GM19467 (cell line): ENCODE data around the gene LRP1.

Source experiments
- ATAC-seq: cut with Tn5 transposase; IDR thresholded peaks from one replicate; pipeline ENCODE4 v1.9.1; 2021; ENCODE audit warnings: mild to moderate bottlenecking, moderate library complexity; ENCODE audit not compliant: unreplicated experiment

The LRP1 gene

DNA sequence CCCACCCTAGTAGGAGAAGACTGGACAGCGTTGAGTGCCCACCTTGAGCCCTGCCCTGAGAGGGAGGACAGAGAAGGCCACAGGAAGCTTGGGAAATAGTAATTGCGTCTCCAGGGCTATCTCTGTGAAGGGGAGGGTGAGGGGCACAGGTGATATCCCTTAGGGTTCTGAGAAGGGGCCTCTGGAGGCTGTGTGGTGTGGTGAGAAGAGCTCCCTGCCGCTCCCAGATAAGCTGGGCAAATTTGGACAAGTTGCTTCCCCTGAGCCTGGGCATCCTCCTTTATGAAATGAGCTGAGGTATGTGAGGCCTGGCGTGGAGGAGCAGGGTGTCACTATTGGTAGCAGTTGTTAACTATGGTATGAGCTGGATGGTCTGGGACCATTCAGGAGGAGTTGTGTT is 42.6 kb downstream of the LRP1 start:
- ATAC-seq: no peak

DNA sequence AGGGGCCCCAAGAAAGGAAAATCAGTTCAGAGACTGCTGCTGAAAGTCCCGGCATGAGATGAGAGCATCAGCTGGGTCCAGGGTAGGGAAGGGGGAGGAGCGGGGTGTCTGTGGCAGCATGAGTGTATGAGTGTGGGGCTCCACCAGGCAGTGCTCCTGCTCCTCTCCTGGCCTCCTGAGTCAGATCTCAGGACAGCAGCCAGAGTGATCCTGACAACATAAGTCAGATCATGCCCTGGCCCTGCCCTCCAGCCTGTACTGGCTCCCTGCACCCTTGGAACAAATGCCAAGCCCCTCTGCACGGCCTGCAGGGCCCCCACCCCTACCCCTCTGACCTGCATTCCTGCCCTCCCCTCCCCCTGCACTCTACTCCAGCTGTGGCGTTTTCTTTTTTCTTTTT is 43.4 kb downstream of the LRP1 start:
- no peak for ATAC-seq

DNA sequence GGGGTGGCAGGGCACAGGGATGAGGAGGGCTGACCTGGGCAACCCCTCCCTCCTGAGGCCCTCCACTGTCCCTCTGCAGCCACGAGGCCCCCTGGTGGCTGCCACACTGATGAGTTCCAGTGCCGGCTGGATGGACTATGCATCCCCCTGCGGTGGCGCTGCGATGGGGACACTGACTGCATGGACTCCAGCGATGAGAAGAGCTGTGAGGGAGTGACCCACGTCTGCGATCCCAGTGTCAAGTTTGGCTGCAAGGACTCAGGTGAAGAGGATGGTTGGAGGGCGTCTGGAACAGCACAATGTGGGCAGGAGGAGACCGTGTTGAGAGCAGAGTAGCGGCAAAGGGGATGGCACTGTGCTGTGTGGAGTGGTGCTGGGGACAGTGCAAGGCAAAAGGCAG is 44.8 kb downstream of the LRP1 start:
- ATAC-seq: no peak

DNA sequence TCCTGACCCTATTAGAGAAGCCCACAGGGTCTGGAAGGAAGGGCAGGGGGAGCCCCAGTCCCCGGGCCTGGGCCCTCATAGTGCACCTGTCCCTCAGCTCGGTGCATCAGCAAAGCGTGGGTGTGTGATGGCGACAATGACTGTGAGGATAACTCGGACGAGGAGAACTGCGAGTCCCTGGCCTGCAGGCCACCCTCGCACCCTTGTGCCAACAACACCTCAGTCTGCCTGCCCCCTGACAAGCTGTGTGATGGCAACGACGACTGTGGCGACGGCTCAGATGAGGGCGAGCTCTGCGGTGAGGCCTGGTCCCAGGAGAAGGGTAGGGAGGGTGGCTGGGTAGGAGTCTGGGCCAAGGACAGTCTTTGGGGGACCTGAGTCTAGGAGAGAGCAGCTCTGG is 45.4 kb downstream of the LRP1 start:
- ATAC-seq: no peak

DNA sequence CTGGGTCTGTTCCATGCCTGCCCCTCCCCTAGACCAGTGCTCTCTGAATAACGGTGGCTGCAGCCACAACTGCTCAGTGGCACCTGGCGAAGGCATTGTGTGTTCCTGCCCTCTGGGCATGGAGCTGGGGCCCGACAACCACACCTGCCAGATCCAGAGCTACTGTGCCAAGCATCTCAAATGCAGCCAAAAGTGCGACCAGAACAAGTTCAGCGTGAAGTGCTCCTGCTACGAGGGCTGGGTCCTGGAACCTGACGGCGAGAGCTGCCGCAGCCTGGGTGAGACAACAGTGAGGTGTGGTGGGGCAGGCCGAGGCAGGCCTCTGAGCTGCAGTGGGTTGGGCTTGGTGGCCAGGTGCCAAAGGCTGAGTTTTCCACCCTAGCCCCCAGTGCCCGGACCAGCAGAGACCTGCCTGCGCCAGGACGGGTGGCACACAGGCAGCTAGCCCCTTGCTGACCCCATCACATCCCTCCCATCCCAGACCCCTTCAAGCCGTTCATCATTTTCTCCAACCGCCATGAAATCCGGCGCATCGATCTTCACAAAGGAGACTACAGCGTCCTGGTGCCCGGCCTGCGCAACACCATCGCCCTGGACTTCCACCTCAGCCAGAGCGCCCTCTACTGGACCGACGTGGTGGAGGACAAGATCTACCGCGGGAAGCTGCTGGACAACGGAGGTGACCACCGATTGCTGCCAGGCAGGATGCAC is 47.3 kb downstream of the LRP1 start:
- no peak for ATAC-seq

DNA sequence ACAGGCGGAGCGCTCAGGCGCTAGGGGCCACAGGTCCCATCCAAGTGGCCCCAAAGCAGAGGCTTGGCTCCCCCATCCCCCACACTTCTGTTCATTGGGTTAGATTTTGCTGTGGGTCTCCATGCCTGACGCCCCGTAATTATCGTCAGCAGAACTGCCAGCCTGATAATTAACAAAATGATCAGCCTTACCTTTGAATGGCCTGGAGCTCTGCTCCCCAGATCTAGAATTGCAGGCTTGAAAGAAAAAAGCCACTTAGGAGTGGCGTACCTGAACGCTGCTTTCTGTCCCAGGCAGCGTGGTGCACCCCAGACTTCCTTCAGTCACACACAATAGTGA is 47.8 kb downstream of the LRP1 start:
- no peak for ATAC-seq

DNA sequence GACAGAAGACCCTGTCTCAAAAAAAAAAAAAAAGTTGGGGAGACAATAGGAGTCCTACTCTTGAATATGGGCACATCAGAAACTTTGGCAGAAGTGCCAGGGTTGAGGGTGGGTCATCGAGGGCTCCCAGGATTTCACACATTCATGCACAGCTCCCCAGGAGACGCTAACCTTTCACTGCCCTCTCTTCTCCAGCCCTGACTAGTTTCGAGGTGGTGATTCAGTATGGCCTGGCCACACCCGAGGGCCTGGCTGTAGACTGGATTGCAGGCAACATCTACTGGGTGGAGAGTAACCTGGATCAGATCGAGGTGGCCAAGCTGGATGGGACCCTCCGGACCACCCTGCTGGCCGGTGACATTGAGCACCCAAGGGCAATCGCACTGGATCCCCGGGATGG is 48.6 kb downstream of the LRP1 start:
- no peak for ATAC-seq

DNA sequence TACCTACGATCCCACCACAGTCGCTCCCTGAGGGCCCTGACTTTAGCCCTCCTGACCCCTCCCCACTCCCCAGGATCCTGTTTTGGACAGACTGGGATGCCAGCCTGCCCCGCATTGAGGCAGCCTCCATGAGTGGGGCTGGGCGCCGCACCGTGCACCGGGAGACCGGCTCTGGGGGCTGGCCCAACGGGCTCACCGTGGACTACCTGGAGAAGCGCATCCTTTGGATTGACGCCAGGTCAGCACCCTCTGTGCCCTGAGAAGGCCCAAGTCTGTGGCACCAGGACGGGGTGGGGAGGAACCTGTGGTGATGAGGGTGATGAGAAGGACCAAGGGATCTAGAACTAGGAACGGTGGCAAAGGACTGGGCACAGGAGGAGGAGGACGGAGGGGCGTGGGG is 49.1 kb downstream of the LRP1 start:
- ATAC-seq: no peak

DNA sequence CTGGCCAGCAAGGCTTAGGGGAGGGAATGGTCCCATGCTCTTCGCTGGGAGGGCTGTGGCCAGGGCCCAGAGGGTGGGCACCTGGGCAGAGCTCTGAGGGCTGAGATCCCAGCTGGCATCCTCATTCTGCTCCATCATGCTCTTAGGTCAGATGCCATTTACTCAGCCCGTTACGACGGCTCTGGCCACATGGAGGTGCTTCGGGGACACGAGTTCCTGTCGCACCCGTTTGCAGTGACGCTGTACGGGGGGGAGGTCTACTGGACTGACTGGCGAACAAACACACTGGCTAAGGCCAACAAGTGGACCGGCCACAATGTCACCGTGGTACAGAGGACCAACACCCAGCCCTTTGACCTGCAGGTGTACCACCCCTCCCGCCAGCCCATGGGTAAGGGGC is 49.9 kb downstream of the LRP1 start:
- ATAC-seq: no peak

DNA sequence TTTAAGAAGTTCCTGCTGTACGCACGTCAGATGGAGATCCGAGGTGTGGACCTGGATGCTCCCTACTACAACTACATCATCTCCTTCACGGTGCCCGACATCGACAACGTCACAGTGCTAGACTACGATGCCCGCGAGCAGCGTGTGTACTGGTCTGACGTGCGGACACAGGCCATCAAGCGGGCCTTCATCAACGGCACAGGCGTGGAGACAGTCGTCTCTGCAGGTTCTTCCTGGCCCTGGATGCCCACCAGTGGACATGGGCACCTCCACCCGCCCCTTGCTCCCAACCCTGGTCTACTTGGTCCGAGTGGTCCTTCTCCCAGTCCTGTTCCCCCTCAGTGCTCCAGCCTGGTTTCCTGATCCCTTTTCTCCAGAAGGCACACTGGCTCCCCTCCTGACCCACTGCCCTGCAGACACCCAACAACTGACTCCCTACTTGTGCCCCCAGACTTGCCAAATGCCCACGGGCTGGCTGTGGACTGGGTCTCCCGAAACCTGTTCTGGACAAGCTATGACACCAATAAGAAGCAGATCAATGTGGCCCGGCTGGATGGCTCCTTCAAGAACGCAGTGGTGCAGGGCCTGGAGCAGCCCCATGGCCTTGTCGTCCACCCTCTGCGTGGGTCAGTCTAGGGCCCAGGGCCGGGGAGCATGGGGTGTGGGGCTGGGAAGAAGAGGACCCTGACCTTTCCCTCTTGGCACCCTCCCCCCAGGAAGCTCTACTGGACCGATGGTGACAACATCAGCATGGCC is 51.2 kb downstream of the LRP1 start:
- ATAC-seq: no peak

DNA sequence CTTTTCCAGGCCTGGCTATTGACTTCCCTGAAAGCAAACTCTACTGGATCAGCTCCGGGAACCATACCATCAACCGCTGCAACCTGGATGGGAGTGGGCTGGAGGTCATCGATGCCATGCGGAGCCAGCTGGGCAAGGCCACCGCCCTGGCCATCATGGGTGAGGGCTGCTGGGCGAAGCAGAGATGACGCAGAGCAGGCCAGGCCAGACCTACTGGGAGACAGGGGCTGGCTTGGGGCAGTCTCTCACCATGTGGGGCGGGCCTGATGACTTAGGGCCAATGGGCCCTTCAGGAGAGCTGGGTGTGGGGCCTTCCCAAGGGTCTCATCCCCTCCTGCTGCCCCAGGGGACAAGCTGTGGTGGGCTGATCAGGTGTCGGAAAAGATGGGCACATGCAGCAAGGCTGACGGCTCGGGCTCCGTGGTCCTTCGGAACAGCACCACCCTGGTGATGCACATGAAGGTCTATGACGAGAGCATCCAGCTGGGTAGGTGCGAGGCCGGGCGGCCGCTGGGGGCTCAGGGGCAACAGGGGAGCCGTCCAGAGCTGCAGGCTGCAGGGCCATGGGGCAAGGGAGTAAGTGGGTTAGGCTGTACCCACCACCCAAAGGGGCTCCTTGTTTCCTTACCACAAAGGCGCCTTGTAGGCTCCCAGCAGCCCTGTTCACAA is 52.2 kb downstream of the LRP1 start:
- ATAC-seq: no peak

DNA sequence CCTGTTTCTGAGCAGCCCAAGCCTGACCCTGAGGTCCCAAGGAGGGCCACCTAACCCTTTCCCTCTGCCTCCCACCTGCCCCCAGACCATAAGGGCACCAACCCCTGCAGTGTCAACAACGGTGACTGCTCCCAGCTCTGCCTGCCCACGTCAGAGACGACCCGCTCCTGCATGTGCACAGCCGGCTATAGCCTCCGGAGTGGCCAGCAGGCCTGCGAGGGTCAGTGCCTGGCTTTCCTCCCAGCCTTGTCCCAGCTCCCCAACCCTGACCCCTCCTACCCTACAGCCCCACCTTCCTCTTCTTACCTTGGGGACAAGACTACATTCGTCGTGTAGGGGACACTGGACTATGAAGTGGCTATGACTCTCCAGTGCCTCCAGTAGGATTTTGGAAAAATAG is 52.8 kb downstream of the LRP1 start:
- ATAC-seq: no peak

DNA sequence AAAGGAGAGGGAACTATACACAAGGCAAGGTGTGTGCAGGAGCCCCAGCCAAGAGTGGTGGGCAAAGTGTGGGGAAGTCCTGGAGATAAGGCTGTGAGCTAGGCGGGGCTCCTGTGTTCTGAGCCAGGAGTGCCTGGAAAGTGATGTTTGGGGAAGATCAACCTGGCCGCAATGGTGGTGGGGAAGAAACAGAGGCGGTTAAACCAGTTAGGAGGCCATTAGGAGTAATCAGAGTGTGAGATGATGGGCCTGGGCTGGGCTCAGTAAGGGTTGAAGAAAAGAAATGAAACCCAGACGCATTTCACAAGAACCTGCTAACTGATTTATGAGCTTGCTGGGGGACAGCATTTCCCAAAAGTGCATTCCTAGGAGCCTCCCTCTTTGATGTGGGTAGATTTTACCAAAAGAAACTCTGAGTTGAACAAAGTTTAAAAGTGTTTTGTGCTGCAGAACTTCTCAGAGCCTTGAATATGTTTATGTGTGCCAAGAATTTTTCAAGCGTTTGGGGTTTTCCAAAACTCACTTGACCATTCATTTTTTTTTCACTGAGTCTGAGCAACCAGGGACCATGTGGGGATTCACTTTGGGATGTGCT is 53.4 kb downstream of the LRP1 start:
- no peak for ATAC-seq

DNA sequence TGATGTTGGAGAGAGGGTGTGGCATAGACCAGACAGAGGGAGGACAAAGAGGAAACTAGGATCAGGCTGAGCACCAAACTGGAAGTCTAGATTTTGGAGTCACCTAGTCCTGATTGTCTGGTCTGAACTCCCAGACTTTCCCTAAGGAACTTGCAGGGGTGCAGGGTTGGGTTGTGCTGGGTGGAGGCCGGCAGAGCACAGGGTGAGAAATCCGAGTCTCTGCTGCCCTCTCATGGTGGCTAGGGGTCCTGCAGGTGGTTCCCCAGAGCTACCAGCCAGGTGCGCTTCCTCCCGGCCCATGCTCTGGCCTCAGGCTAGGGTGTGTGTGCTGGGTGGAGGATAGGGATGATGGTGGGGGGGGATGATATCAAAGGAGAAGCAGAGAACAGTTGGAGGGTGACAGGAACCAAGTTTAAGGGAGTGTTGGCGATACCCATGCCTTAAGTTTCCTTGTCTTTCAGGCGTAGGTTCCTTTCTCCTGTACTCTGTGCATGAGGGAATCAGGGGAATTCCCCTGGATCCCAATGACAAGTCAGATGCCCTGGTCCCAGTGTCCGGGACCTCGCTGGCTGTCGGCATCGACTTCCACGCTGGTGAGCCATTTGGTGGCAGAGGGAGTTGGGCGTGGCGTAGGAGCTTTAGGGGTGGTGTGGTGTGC is 54.8 kb downstream of the LRP1 start:
- peak; percentile 78 for ATAC-seq

DNA sequence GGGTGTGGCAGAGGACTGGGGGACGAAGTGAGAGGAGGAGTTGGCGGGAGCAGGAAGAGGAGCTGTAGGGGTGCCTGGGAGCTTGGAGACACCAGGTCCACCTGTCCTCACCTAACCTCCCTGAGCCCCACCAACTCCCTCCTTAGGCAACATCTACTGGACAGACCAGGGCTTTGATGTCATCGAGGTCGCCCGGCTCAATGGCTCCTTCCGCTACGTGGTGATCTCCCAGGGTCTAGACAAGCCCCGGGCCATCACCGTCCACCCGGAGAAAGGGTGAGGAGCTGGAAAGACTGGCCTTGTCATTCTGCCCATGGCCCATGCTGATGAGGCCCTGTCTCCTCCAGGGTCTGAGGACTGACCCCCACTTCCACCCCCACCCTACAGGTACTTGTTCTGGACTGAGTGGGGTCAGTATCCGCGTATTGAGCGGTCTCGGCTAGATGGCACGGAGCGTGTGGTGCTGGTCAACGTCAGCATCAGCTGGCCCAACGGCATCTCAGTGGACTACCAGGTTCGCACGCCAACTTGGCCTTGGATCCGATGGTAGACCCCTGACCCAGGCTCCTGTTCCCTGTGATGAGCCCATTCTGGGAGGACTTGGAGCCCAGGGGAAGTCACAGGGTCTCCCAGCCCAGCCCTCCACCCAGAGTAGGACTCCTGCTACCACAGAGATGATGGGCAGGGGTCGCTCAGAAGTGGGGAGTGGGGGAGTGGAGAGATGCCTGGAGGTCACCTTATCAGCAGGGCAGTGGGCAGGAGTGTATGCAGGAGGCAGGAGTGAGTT is 55.8 kb downstream of the LRP1 start:
- no peak for ATAC-seq

DNA sequence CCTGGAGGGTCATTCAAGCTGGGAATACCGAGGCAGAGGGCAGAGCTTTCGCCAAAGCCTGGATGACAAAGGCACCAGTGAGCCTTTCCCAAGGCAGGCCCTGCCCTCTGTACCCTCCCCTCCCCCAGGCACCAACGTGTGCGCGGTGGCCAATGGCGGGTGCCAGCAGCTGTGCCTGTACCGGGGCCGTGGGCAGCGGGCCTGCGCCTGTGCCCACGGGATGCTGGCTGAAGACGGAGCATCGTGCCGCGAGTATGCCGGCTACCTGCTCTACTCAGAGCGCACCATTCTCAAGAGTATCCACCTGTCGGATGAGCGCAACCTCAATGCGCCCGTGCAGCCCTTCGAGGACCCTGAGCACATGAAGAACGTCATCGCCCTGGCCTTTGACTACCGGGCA is 57.1 kb downstream of the LRP1 start:
- ATAC-seq: no peak

DNA sequence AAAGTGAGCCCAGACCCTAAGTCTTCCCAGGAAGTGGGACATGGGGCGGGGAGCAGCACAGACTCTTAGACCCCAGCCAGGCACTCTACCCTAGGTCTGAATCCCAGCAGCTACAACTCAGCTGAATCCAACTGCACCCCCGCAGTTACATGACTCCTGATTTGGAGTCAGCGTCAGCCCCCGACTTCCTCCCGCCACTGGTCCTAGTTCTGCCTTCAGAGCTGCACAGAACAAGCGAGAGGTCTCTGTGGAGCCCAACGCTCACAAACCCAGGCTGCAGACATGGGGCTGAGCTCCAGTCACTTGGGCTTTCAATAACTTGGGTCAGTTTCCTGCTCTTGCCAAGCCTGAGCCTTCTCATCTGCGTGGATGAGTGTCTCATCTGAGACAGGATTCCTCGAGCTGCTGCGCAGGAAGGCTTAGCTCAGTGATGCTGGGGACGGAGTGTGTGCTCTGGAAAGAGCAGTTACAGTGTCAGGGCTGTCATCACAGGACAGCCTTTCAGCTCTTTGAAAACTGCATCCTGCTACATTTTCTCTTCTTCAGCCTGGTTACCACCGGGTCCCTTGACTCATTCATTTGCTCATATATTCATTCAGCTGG is 57.7 kb downstream of the LRP1 start:
- ATAC-seq: no peak

DNA sequence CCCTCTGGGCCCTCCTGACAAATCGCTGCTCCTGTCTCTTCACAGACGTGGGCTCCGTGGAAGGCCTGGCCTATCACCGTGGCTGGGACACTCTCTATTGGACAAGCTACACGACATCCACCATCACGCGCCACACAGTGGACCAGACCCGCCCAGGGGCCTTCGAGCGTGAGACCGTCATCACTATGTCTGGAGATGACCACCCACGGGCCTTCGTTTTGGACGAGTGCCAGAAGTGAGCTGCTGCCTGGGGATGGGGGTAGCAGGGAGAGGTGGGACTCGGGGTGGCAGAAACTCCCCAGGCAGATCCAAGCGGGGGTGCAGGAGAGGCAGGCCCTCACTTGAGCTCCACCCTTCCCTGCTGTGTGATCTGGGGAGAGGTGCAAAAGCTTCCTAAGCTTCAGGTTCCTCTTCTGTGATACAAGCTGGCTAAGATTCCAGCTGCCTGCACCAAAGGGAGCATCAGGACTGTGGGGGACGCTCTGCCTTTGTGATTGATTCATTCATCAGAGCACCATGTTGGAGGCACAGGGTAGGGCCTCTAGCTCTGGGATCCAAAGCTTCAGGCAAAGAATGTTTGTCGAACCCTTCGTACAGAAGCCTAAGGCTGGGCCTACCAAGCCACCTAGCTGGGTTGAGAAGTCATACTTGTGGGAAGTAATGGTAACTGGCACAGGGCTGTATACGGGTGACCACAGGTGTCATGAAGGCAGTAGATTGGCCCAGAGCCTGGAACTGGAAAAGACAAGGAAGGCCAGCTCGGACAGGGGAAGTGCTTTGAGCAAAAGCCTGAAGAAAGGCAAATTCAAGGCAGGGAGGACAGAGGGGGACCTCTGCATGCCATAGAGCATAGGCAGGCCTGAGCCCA is 59.2 kb downstream of the LRP1 start:
- ATAC-seq: no peak

DNA sequence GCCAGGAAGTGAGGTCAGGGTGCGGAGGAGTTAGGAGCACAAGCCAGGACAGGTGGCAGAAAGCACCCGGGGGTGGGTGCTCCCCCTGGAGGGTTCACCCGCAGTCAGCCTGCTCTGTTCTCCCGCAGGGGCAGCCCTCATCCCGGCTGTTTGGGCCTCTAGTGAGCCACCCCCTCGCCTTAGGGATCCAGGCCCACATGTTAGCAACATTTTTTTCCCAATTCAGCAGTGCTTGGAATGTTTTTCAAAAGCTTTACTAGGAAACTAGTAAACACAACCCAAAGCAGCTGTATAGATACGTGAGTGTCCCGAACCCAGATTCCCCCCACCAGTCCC is 59.8 kb downstream of the LRP1 start:
- ATAC-seq: no peak
